GM23248 (cell line): ENCODE data around the gene PRIMA1. TPM values are rescaled to one million over a fixed set of nuclear protein-coding genes. Genes with fewer than 3 reads are reported as not detected.

Source experiments
- DNase-seq: peaks from one replicate; pipeline ENCODE4 v3.0.0-alpha.2; 2015
- H2AFZ ChIP-seq: fragments of 200-600 bp; sonication (generic); 2 replicates; pipeline ENCODE4 v1.6.1; 2016; ENCODE audit warnings: antibody characterized with exemption
- H3F3A ChIP-seq: fragments of 200-600 bp; sonication (generic); 2 replicates; pipeline ENCODE4 v1.6.1; 2016; ENCODE audit warnings: mild to moderate bottlenecking, antibody characterized with exemption, mixed run types; ENCODE audit not compliant: insufficient read depth
- H3K27ac ChIP-seq: fragments of 200-600 bp; sonication (generic); 2 replicates; pipeline ENCODE4 v1.5.1; 2016; ENCODE audit warnings: mild to moderate bottlenecking
- H3K27me3 ChIP-seq: fragments of 200-600 bp; sonication (generic); replicated peaks from 2 replicates; pipeline ENCODE4 v1.6.1; 2016; ENCODE audit warnings: mild to moderate bottlenecking; ENCODE audit not compliant: insufficient read depth
- H3K36me3 ChIP-seq: fragments of 200-600 bp; sonication (generic); 2 replicates; pipeline ENCODE4 v1.6.1; 2016; ENCODE audit warnings: low read depth, mild to moderate bottlenecking
- H3K4me1 ChIP-seq: fragments of 200-600 bp; sonication (generic); 2 replicates; pipeline ENCODE4 v1.6.1; 2016; ENCODE audit warnings: mild to moderate bottlenecking; ENCODE audit not compliant: insufficient read depth
- H3K4me2 ChIP-seq: fragments of 200-600 bp; sonication (generic); one replicate; pipeline ENCODE4 v1.6.1; 2016; ENCODE audit warnings: mild to moderate bottlenecking; ENCODE audit not compliant: unreplicated experiment
- H3K4me3 ChIP-seq: fragments of 200-600 bp; sonication (generic); 2 replicates; pipeline ENCODE4 v1.5.1; 2016; ENCODE audit warnings: mild to moderate bottlenecking
- H3K79me2 ChIP-seq: fragments of 200-600 bp; sonication (generic); 2 replicates; pipeline ENCODE4 v1.6.1; 2016; ENCODE audit warnings: mild to moderate bottlenecking; ENCODE audit not compliant: insufficient read depth
- H3K9ac ChIP-seq: fragments of 200-600 bp; sonication (generic); 2 replicates; pipeline ENCODE4 v1.6.1; 2016; ENCODE audit warnings: mild to moderate bottlenecking
- H3K9me2 ChIP-seq: fragments of 200-600 bp; sonication (generic); 2 replicates; pipeline ENCODE4 v1.6.1; 2016; ENCODE audit warnings: mixed run types, mild to moderate bottlenecking, moderate library complexity; ENCODE audit not compliant: insufficient read depth
- H3K9me3 ChIP-seq: fragments of 200-600 bp; sonication (generic); one replicate; pipeline ENCODE4 v1.6.1; 2017; ENCODE audit warnings: low read depth
- H4K20me1 ChIP-seq: fragments of 200-600 bp; sonication (generic); 2 replicates; pipeline ENCODE4 v1.6.0; 2016; ENCODE audit not compliant: insufficient read depth
- EZH2 ChIP-seq: fragments of 200-600 bp; sonication (generic); IDR thresholded peaks from 2 replicates; pipeline ENCODE4 v1.6.1; 2018; ENCODE audit warnings: antibody characterized with exemption, mild to moderate bottlenecking; ENCODE audit not compliant: insufficient read depth, poor library complexity, severe bottlenecking
- EZH2phosphoT487 ChIP-seq: fragments of 200-600 bp; sonication (generic); IDR thresholded peaks from 2 replicates; pipeline ENCODE4 v1.6.1; 2018; ENCODE audit warnings: antibody characterized with exemption, moderate library complexity, mild to moderate bottlenecking, low read depth; ENCODE audit not compliant: insufficient read depth
- WGBS, 2 experiments: methylation state at CpG; one replicate each; pipeline ENCODE4 v1.1.6; 2015 to 2017; ENCODE audit warnings: low lambda C conversion rate in 2 of 2, low coverage in 1 of 2; ENCODE audit errors: missing lambda C conversion rate in 2 of 2; 5-methylcytosine and 5-hydroxymethylcytosine counted together
- in situ Hi-C: fragments of 300-500 bp; cut with MboI; formaldehyde crosslinking; loops from 2 replicates; pipeline ENCODE4 v1.15.0; 2020
- polyA plus RNA-seq: library from polyadenylated mRNA; unstranded; fragments of >200 nt; fragmentation: Nextera tagmentation; extraction: Ambion mirVana; gene quantifications from 2 replicates; pipeline ENCODE4 v1.2.1, GENCODE V29; 2016
- total RNA-seq: library from RNA; depleted of rRNA; stranded (reverse); fragments of >200 nt; shearing (Covaris generic); gene quantifications from 2 replicates; pipeline ENCODE4 v1.2.3, GENCODE V29; 2014

Gene PRIMA1
- total and polyA plus RNA-seq, 2 experiments from 2014 or later: 0.43 TPM; not detected in 1

GRCh38 chr14:93729993-93730392 lies 58.3 kb downstream of the PRIMA1 start:
- H3K4me3 ChIP-seq: no peak overlapping the region
- no peaks in the 10 kb centered on the region for H3K4me1 ChIP-seq
- no peaks in the 10 kb centered on the region for H3K9me2 ChIP-seq
- H4K20me1 ChIP-seq: no peaks in the 10 kb centered on the region
- no peak overlapping the region for H2AFZ ChIP-seq
- H3K4me2 ChIP-seq: no peak overlapping the region
- in situ Hi-C loops: no loop called here
- 47 to 49% methylated on average over 9 to 10 of the region's 10 CpGs for WGBS, 2 experiments
- H3K27ac ChIP-seq: no peak overlapping the region
- H3F3A ChIP-seq: no peaks in the 10 kb centered on the region
- no peaks in the 10 kb centered on the region for H3K79me2 ChIP-seq
- H3K27me3 ChIP-seq: no peaks in the 10 kb centered on the region
- DNase-seq: no peak
- no peaks in the 10 kb centered on the region for H3K36me3 ChIP-seq
- no peaks in the 10 kb centered on the region for H3K9me3 ChIP-seq
- TF ChIP-seq EZH2: no peak
- TF ChIP-seq EZH2phosphoT487: no peak
- no peak overlapping the region for H3K9ac ChIP-seq

- Histone ChIP-seq H4K20me1 (no peaks in the 10 kb centered on the region), H3K4me1 (no peaks in the 10 kb centered on the region), H3K79me2 (no peaks in the 10 kb centered on the region), H3K27me3 (no peaks in the 10 kb centered on the region), H3K4me2 (no peak overlapping the region), H3F3A (no peaks in the 10 kb centered on the region), H3K9ac (no peak overlapping the region), H3K9me2 (no peaks in the 10 kb centered on the region), H3K9me3 (no peaks in the 10 kb centered on the region), H3K27ac (no peak overlapping the region), H2AFZ (no peak overlapping the region), H3K4me3 (no peak overlapping the region), H3K36me3 (no peaks in the 10 kb centered on the region)
- TF ChIP-seq EZH2phosphoT487 (no peak), EZH2 (no peak)
- in situ Hi-C loops: no loop called here
- no peak for DNase-seq
- 66% methylated on average over 8 of the region's 8 CpGs for WGBS, 2 experiments
Measured at GRCh38 chr14:93728651-93729016, 59.7 kb downstream of the PRIMA1 start.

GRCh38 chr14:93727917-93728650 lies 60.2 kb downstream of the PRIMA1 start:
- Histone ChIP-seq H3K36me3 (no peaks in the 10 kb centered on the region), H3K27me3 (no peaks in the 10 kb centered on the region), H3K27ac (no peak overlapping the region), H4K20me1 (no peaks in the 10 kb centered on the region), H3K4me1 (no peaks in the 10 kb centered on the region), H3K79me2 (no peaks in the 10 kb centered on the region), H3K9me3 (no peaks in the 10 kb centered on the region), H3K4me3 (no peak overlapping the region), H3F3A (no peaks in the 10 kb centered on the region), H3K4me2 (no peak overlapping the region), H3K9me2 (no peaks in the 10 kb centered on the region), H2AFZ (no peak overlapping the region), H3K9ac (no peak overlapping the region)
- DNase-seq: no peak
- in situ Hi-C loops: no loop called here
- TF ChIP-seq EZH2 (no peak), EZH2phosphoT487 (no peak)
- 62 to 67% methylated on average over 18 to 19 of the region's 19 CpGs for WGBS, 2 experiments

DNA sequence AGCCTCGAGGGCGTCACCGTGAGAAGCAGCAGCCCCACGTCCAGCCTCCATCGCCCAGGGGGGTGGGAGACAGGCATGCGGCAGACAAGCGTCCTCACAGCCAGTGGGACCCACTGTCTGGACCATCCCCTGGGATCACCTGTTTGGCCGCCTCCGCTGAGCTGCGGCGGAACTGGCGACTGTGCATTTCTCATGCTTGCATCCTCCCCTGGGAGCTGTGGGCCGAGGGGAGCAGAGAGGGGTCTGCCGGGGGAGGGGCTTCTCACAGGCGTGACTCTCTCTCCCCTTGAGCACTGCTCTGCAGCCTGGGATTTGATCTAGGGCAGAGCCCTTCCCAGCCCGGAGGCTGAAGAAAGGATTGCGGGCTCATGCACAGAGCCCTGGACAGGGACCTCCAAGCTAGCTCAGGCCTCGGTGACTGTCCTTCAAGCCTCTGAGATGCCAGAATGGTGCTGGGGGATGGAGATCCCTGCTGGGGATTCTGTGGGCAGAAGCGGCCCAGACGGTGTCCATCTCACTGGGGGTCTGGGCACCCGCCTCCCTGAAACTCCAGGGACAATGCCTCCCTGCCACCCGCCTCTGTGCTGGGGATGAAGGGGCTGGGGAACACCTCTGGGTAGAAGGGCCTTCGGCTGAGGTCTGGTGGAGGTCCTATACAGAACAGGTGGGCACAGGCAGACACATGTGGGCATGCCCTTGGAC lies 61.1 kb downstream of the PRIMA1 start:
- Histone ChIP-seq H3K79me2 (no peaks in the 10 kb centered on the region), H3K36me3 (no peaks in the 10 kb centered on the region), H2AFZ (no peak overlapping the region), H3K27me3 (no peaks in the 10 kb centered on the region), H3K9me2 (no peaks in the 10 kb centered on the region), H3K9ac (no peak overlapping the region), H3K4me2 (no peak overlapping the region), H3K9me3 (no peaks in the 10 kb centered on the region), H3K4me3 (no peak overlapping the region), H4K20me1 (no peaks in the 10 kb centered on the region), H3K27ac (no peak overlapping the region), H3F3A (no peaks in the 10 kb centered on the region), H3K4me1 (no peaks in the 10 kb centered on the region)
- 69 to 71% methylated on average over 21 to 22 of the region's 23 CpGs for WGBS, 2 experiments
- in situ Hi-C loops: no loop called here
- TF ChIP-seq EZH2phosphoT487 (no peak), EZH2 (no peak)
- DNase-seq: no peak
